ENCODE data around the gene QARS1.

The QARS1 gene

GRCh38 chr3:49081429-49081828 lies 23.1 kb downstream of the QARS1 start:
- H3K27ac ChIP-seq (ENCODE audit: low read depth, low read length), result no peak overlapping the region
- TF ChIP-seq CTCF (IDR thresholded peaks at IDR 0.05; ENCODE audit: insufficient read depth, low read length, poor library complexity, severe bottlenecking) (no peak), EZH2phosphoT487 (conservative IDR thresholded peaks at IDR 0.05; ENCODE audit: low read length) (no peak)
- H3K79me2 ChIP-seq (ENCODE audit: insufficient read depth, low read length), result peaks cover 91% of the 10 kb centered on the region
- no peak overlapping the region for H3K9ac ChIP-seq (ENCODE audit: low read length)
- no peak overlapping the region for H2AFZ ChIP-seq (ENCODE audit: low read depth, low read length, severe bottlenecking)
- H3K27me3 ChIP-seq (ENCODE audit: low read length), result no peaks in the 10 kb centered on the region
- no peak overlapping the region for H3K4me2 ChIP-seq (ENCODE audit: low read depth, low read length, poor library complexity, severe bottlenecking)
- H3K9me3 ChIP-seq (ENCODE audit: insufficient read depth, low read length), result no peaks in the 10 kb centered on the region
- H4K20me1 ChIP-seq (ENCODE audit: low read depth, low read length), result peaks cover 12% of the 10 kb centered on the region
- peaks cover 6% of the 10 kb centered on the region for H3K36me3 ChIP-seq (ENCODE audit: low read length)
- H3F3A ChIP-seq (ENCODE audit: insufficient read depth), result peaks cover 5% of the 10 kb centered on the region; the same call in 1 of the 2 replicates
- H3K9me2 ChIP-seq (replicated peaks; ENCODE audit: insufficient read depth, low read length), result no peaks in the 10 kb centered on the region
- H3K4me3 ChIP-seq (ENCODE audit: insufficient read depth, low read length, poor library complexity, severe bottlenecking), result no peak overlapping the region

GRCh38 chr3:49079270-49079669 lies 25.3 kb downstream of the QARS1 start:
- H3K9me3 ChIP-seq (ENCODE audit: insufficient read depth, low read length), result no peaks in the 10 kb centered on the region
- no peak overlapping the region for H2AFZ ChIP-seq (ENCODE audit: low read depth, low read length, severe bottlenecking)
- peaks cover 75% of the 10 kb centered on the region for H3K79me2 ChIP-seq (ENCODE audit: insufficient read depth, low read length)
- H3K9ac ChIP-seq (ENCODE audit: low read length), result no peak overlapping the region
- H4K20me1 ChIP-seq (ENCODE audit: low read depth, low read length), result peaks cover 11% of the 10 kb centered on the region
- H3K27me3 ChIP-seq (ENCODE audit: low read length), result no peaks in the 10 kb centered on the region
- no peak overlapping the region for H3K4me2 ChIP-seq (ENCODE audit: low read depth, low read length, poor library complexity, severe bottlenecking)
- H3K27ac ChIP-seq (ENCODE audit: low read depth, low read length), result no peak overlapping the region
- TF ChIP-seq CTCF (IDR thresholded peaks at IDR 0.05; ENCODE audit: insufficient read depth, low read length, poor library complexity, severe bottlenecking) (no peak), EZH2phosphoT487 (conservative IDR thresholded peaks at IDR 0.05; ENCODE audit: low read length) (no peak)
- no peak overlapping the region for H3K4me3 ChIP-seq (ENCODE audit: insufficient read depth, low read length, poor library complexity, severe bottlenecking)
- H3K9me2 ChIP-seq (replicated peaks; ENCODE audit: insufficient read depth, low read length), result no peaks in the 10 kb centered on the region
- peaks cover 9% of the 10 kb centered on the region for H3K36me3 ChIP-seq (ENCODE audit: low read length)
- 0 out of 2 replicates have a peak, but pooled peaks cover 5% of the 10 kb centered on the region for H3F3A ChIP-seq (ENCODE audit: insufficient read depth)

GRCh38 chr3:49076646-49077045 lies 27.9 kb downstream of the QARS1 start:
- Histone ChIP-seq H3K4me3 (ENCODE audit: insufficient read depth, low read length, poor library complexity, severe bottlenecking) (no peak overlapping the region), H3K9me3 (ENCODE audit: insufficient read depth, low read length) (no peaks in the 10 kb centered on the region), H3K9me2 (replicated peaks; ENCODE audit: insufficient read depth, low read length) (no peaks in the 10 kb centered on the region), H4K20me1 (ENCODE audit: low read depth, low read length) (peaks cover 9% of the 10 kb centered on the region), H3K27ac (ENCODE audit: low read depth, low read length) (no peak overlapping the region), H2AFZ (ENCODE audit: low read depth, low read length, severe bottlenecking) (no peak overlapping the region), H3K36me3 (ENCODE audit: low read length) (peaks cover 14% of the 10 kb centered on the region), H3K4me2 (ENCODE audit: low read depth, low read length, poor library complexity, severe bottlenecking) (no peak overlapping the region), H3K9ac (ENCODE audit: low read length) (no peak overlapping the region), H3F3A (ENCODE audit: insufficient read depth) (0 out of 2 replicates have a peak, but pooled peaks cover 5% of the 10 kb centered on the region), H3K27me3 (ENCODE audit: low read length) (no peaks in the 10 kb centered on the region), H3K79me2 (ENCODE audit: insufficient read depth, low read length) (peaks cover 63% of the 10 kb centered on the region)
- TF ChIP-seq EZH2phosphoT487 (conservative IDR thresholded peaks at IDR 0.05; ENCODE audit: low read length) (no peak), CTCF (IDR thresholded peaks at IDR 0.05; ENCODE audit: insufficient read depth, low read length, poor library complexity, severe bottlenecking) (no peak)

Measured in SU-DHL-6 (cell line).